IPS-18a (cell line): ENCODE results near the gene TMEM127.
"Not testable (repeated sequence)": the region's sequence is repeated elsewhere in the genome, so short reads cannot be mapped to it uniquely, and the experiment has no call there.

Experiments used
- H3K27ac ChIP-seq: one replicate; pipeline ENCODE4 v1.5.1; 2013; ENCODE audit warnings: low read length
- H3K27me3 ChIP-seq: one replicate; pipeline ENCODE4 v1.6.1; 2013; ENCODE audit warnings: mild to moderate bottlenecking, low read length; ENCODE audit not compliant: control insufficient read depth, insufficient read depth
- H3K36me3 ChIP-seq: one replicate; pipeline ENCODE4 v1.6.1; 2013; ENCODE audit warnings: low read depth, low read length; ENCODE audit not compliant: control insufficient read depth
- H3K4me1 ChIP-seq: one replicate; pipeline ENCODE4 v1.6.1; 2013; ENCODE audit warnings: low read depth, low read length; ENCODE audit not compliant: control insufficient read depth
- H3K4me3 ChIP-seq: one replicate; pipeline ENCODE4 v1.5.1; 2013; ENCODE audit warnings: low read length
- H3K9ac ChIP-seq: one replicate; pipeline ENCODE4 v1.6.1; 2013; ENCODE audit warnings: mild to moderate bottlenecking, low read length, moderate library complexity
- H3K9me3 ChIP-seq: one replicate; pipeline ENCODE4 v1.6.1; 2013; ENCODE audit warnings: low read depth, low read length; ENCODE audit not compliant: control insufficient read depth

The TMEM127 gene

DNA sequence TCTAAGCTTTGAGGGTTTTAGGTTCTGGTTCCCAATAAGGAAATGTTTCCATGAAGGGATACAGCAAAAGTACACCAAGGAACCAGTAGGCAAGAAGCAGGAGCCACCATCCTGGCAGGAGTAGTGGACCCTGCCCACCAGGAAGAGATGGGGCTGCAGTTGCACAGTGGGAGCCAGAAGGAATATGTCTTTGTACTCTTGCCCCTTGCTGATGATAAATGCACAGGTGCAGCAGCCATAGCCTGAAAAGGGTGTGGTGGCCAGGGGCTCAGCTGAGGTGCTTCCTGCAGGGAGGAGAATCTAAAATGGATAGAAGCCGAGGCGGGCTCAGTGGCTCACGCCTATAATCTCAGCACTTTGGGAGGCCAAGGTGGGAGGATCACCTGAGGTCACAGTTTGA is 27.5 kb downstream of the TMEM127 start:
- H3K9ac ChIP-seq = no peak overlapping the region
- H3K36me3 ChIP-seq = no peaks in the 10 kb centered on the region
- H3K9me3 ChIP-seq = no peaks in the 10 kb centered on the region
- no peak overlapping the region for H3K27ac ChIP-seq
- no peaks in the 10 kb centered on the region for H3K27me3 ChIP-seq
- H3K4me3 ChIP-seq = no peak overlapping the region
- no peaks in the 10 kb centered on the region for H3K4me1 ChIP-seq

DNA sequence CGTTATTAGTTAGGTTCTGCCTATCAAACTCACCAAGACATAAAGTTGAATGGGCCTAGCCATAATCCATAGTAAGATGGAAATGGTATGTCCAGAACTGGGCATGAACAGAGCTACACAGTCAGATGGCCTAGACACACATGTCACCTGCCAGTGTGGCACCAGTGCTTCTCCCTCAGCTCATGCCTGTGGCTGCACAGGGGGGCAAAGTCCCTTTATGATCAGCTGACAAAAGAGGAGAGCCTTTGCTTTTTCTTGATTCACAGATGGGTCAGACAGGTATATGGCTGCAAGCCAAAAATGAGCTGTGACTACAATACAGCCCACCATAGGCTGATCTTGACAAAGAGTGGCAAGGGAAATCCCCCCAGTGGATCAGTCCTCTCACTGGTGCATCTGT is 28.9 kb downstream of the TMEM127 start:
- H3K9me3 ChIP-seq = no peaks in the 10 kb centered on the region
- no peak overlapping the region for H3K27ac ChIP-seq
- H3K4me3 ChIP-seq = no peak overlapping the region
- no peaks in the 10 kb centered on the region for H3K27me3 ChIP-seq
- no peak overlapping the region for H3K9ac ChIP-seq
- H3K4me1 ChIP-seq = no peaks in the 10 kb centered on the region
- no peaks in the 10 kb centered on the region for H3K36me3 ChIP-seq

DNA sequence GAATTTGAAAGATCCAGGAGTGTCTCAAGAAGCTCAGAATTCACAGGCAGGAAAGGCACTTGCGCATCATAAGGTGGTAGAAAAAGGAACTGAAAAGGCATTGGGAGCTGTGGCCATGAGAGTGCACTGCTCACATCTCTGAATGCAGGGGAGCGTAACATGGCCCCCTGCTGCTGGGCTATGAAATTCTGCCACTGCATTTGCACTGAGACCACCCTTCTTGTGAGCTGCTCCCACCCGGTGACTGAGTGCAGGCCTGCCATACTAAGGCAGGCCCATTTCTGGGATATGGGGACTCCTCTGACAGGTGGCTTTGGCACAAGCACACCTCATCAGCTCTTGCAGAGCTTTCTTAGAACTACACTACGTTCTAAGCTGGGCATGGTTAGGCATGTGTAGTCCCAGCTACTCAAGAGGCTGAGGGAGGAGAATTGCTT is 31.9 kb downstream of the TMEM127 start:
- Histone ChIP-seq H3K9me3 (no peaks in the 10 kb centered on the region), H3K9ac (no peak overlapping the region), H3K4me1 (no peaks in the 10 kb centered on the region), H3K36me3 (no peaks in the 10 kb centered on the region), H3K4me3 (no peak overlapping the region), H3K27me3 (no peaks in the 10 kb centered on the region), H3K27ac (no peak overlapping the region)

DNA sequence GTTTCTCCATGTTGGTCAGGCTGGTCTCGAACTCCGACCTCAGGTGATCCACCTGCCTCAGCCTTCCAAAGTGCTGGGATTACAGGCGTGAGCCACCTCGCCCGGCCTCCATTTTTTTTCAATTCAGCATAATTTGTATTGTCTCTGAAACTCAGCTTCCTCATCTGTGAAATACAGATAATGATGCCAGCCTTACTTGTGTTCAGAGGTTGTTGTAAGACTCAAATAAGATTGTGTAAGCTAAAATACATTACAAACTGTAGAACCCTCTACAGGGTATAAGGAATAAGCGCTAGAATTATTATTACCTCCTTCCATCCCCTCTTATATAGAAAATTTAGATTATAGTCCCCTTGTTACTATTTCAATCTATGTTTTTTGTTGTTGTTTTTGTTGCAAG is 32.4 kb downstream of the TMEM127 start:
- Histone ChIP-seq H3K27ac (no peak overlapping the region), H3K9me3 (no peaks in the 10 kb centered on the region), H3K4me1 (no peaks in the 10 kb centered on the region), H3K27me3 (no peaks in the 10 kb centered on the region), H3K4me3 (no peak overlapping the region), H3K36me3 (no peaks in the 10 kb centered on the region), H3K9ac (no peak overlapping the region)

DNA sequence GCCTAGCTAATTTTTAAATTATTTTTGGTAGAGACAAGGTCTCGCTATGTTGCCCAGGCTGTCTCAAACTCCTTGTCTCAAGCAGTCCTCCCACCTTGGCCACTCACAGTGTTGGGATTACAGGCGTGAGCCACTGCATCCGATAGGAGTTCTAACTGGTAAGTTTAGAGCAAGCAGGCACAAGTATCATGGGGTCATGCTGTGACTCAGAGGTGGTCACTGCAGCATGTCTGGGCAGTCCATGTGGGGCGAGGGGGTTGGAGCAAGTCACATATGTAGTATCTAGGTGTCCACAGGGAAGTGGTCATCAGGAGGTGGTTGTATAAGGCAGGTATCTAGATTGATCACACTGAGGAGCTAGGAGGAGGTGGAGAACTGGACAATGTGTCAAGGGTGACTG is 34.5 kb downstream of the TMEM127 start:
- Histone ChIP-seq H3K27ac (no peak overlapping the region), H3K36me3 (no peaks in the 10 kb centered on the region), H3K9ac (no peak overlapping the region), H3K9me3 (no peaks in the 10 kb centered on the region), H3K4me3 (no peak overlapping the region), H3K4me1 (no peaks in the 10 kb centered on the region), H3K27me3 (no peaks in the 10 kb centered on the region)

DNA sequence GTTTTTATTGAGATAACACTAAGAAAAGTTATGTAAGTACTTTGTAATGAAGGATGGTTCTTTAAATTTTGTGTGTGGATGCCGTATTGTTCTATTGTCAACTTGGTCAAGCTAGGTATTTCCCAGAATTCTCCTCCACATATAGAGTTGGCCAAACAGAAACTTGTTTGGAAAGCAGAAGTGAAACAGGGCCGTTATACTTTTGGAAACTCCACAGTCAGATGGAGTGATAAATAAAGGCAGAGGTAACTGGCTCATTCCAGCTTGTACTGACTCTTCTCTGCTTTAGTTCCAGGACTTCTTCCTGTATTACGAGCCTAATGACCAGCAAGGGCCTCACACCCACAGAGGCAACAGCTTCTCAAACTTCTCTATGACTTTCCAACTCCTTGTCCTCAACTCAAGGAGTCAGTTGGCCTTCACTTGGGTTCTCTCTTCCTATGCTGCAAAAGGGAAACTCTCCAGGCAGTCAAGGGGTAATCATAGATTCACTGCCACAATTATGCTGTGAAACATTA is 40.7 kb downstream of the TMEM127 start:
- no peak overlapping the region for H3K9ac ChIP-seq
- H3K27me3 ChIP-seq = no peaks in the 10 kb centered on the region
- no peaks in the 10 kb centered on the region for H3K9me3 ChIP-seq
- H3K4me3 ChIP-seq = no peak overlapping the region
- no peaks in the 10 kb centered on the region for H3K4me1 ChIP-seq
- H3K36me3 ChIP-seq = no peaks in the 10 kb centered on the region
- H3K27ac ChIP-seq = no peak overlapping the region

DNA sequence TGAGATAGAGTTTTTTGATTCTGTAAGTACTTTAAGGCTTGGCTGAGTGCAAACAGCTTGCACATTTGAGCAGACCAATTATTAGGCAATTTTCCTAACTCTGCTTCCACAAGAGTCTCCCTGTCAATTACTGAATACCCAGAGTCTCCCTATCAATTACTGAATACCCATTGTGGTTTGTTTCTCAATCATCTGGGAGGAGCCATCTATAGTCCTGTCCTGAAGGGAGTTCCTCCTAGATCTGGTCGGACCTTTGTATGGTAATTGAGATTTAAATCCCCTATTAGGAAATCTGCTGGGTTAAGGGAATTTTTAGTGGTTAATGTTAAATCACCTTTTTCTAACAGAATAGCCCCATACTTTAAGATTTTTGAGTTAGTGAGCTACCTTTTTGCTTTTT is 44.7 kb downstream of the TMEM127 start:
- H3K36me3 ChIP-seq, H3K27me3 ChIP-seq, H3K4me3 ChIP-seq, H3K27ac ChIP-seq, H3K4me1 ChIP-seq, H3K9me3 ChIP-seq, H3K9ac ChIP-seq: not testable (repeated sequence)

DNA sequence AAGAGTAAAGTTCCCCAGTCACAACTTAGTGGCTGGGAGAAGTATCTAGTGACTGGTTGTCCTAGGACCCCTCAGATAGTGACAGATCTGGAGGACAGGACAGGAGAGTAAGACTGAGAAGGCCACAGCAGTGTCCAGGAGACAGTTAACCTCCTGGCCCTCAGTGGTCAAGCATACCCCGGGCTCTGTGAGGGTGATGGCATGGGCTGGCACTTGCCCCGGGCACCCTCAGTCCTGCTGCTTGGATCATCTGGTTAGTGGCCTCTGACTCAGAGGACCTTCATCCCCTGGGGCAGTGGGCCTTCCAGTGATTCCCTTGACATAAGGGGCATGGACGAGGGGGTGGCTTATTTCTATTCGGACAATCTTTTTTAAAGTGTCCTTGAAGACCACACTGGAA is 45.8 kb downstream of the TMEM127 start:
- not testable (repeated sequence) for H3K9me3 ChIP-seq, H3K9ac ChIP-seq, H3K4me3 ChIP-seq, H3K27me3 ChIP-seq, H3K4me1 ChIP-seq, H3K27ac ChIP-seq, H3K36me3 ChIP-seq

DNA sequence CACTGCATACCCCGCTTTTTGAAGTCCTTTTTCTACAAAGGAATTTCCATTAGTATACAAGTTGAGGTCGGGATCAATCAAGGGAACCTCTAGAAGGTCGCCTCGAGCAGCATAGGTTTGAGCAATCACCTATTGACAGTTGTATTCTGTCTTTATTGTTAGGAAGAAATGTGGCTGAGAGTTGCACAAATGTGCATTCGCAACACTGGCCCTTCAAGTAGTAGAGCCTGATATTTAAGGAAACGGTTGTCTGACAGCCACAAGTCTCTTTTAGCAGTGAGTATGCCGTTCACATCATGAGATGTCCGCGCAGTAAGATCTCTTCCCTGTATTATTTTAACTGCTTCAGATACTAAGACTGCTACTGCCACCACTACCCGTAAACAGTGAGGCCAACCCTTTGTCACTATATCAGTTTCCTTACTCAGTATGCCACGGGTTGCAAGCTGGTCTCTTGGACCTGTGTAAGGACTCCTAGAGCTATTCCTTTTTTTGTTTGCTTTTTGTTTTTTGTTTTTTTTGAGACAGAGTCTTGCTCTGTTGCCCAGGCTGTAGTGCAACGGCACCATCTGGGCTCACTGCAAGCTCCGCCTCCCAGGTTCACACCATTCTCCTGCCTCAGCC is 47.2 kb downstream of the TMEM127 start:
- no peak overlapping the region for H3K4me3 ChIP-seq

DNA sequence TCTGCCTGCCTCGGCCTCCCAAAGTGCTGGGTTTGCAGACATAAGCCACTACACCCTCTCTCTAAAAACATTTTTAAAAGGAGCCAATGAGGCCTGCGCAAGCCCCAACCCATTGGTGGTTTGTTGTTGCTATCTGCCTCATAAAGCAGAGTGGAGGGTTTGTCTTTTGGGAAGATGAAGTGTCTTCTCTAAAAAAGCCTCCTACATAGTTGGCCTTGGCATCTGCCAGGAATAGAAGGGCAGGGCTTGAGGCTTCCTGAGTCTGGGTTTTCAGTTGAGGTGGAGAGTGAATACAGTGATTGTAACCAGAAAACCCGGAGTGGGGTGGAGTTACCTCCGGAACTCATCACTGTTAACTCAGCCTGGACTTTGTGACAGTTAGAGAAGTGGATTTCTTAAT is 51.2 kb downstream of the TMEM127 start:
- H3K36me3 ChIP-seq = no peaks in the 10 kb centered on the region
- H3K27ac ChIP-seq = no peak overlapping the region
- no peaks in the 10 kb centered on the region for H3K27me3 ChIP-seq
- no peaks in the 10 kb centered on the region for H3K9me3 ChIP-seq
- peaks cover 3% of the 10 kb centered on the region for H3K4me1 ChIP-seq
- H3K4me3 ChIP-seq = no peak overlapping the region
- H3K9ac ChIP-seq = no peak overlapping the region

More for the DNA sequence above, 47.2 kb downstream of the TMEM127 start:
- no peaks in the 10 kb centered on the region for H3K36me3 ChIP-seq
- no peaks in the 10 kb centered on the region for H3K27me3 ChIP-seq
- no peak overlapping the region for H3K27ac ChIP-seq
- H3K9me3 ChIP-seq = no peaks in the 10 kb centered on the region
- H3K9ac ChIP-seq = no peak overlapping the region
- H3K4me1 ChIP-seq = no peaks in the 10 kb centered on the region

DNA sequence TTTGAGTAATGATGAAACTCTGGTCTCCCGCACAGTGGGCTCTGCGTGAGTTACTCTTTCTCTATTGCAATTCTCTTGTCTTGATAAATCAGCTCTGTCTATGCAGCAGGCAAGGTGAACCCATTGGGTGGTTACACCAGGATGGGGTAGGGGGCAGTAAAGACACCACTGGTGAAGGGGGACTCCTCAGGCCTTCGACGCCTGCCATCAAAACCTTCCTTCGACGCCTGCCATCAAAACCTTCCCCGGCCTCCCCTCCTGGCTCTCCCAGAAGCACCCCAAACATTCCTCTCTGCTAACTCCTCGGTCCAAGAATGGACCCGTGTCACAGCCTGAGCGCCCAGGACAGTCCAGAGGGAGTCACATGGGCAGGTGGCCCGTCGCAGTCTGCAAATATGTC is 52.4 kb downstream of the TMEM127 start:
- no peak overlapping the region for H3K9ac ChIP-seq
- no peaks in the 10 kb centered on the region for H3K9me3 ChIP-seq
- no peaks in the 10 kb centered on the region for H3K36me3 ChIP-seq
- no peaks in the 10 kb centered on the region for H3K27me3 ChIP-seq
- no peak overlapping the region for H3K27ac ChIP-seq
- H3K4me1 ChIP-seq = peaks cover 8% of the 10 kb centered on the region
- H3K4me3 ChIP-seq = no peak overlapping the region

DNA sequence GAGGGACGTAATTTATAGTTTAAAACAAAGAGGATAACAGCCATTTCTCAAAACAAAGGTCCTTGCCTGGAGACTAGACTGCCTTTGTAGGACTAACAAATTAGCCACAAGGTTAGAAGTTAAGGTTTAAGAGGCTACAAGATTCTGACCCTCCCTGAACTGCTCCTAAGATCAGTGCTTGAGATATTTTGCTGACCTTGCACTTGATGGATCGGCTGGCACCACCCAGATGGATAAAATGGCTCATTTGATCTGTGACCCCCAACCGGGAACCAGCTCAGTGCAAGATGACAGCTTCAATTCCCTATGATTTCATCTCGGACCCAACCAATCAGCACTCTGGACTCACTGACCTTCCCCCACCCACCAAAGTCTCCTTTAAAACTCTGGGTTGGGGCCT is 53.5 kb downstream of the TMEM127 start:
- Histone ChIP-seq H3K36me3 (no peaks in the 10 kb centered on the region), H3K4me1 (peaks cover 8% of the 10 kb centered on the region), H3K4me3 (no peak overlapping the region), H3K27me3 (no peaks in the 10 kb centered on the region), H3K9me3 (no peaks in the 10 kb centered on the region), H3K9ac (no peak overlapping the region), H3K27ac (no peak overlapping the region)
